ENCODE data around the gene PTGFR. TPM values are rescaled to one million over a fixed set of nuclear protein-coding genes. Genes with fewer than 3 reads are reported as not detected.
A peak's percentile ranks its signal among the peaks of the same experiment; 100 is the strongest.

PTGFR gene
- total RNA-seq, 1 donor from 2014 or later, result 15.9 TPM

GRCh38 chr1:78520216-78520615 is 29.4 kb downstream of the PTGFR start:
- DNase-seq (ENCODE audit: low read depth), result peak; percentile 44

- peak; percentile 9 for DNase-seq (ENCODE audit: low read depth)
Measured at GRCh38 chr1:78520843-78521242, 30.1 kb downstream of the PTGFR start.

- no peak for DNase-seq (ENCODE audit: low read depth)
Measured at GRCh38 chr1:78522136-78522535, 31.4 kb downstream of the PTGFR start.

GRCh38 chr1:78526496-78526895 is 35.7 kb downstream of the PTGFR start:
- no peak for DNase-seq (ENCODE audit: low read depth)

GRCh38 chr1:78527706-78528105 is 36.9 kb downstream of the PTGFR start:
- no peak for DNase-seq (ENCODE audit: low read depth)

- DNase-seq (ENCODE audit: low read depth), result no peak
Measured at GRCh38 chr1:78533527-78533926, 42.8 kb downstream of the PTGFR start.

GRCh38 chr1:78535286-78535685 is 44.5 kb downstream of the PTGFR start:
- no peak for DNase-seq (ENCODE audit: low read depth)

- DNase-seq (ENCODE audit: low read depth), result no peak
Measured at GRCh38 chr1:78536427-78536826, 45.7 kb downstream of the PTGFR start.

GRCh38 chr1:78540048-78540447 is 49.3 kb downstream of the PTGFR start:
- no peak for DNase-seq (ENCODE audit: low read depth)

- no peak for DNase-seq (ENCODE audit: low read depth)
Measured at GRCh38 chr1:78541479-78541878, 50.7 kb downstream of the PTGFR start.

- no peak for DNase-seq (ENCODE audit: low read depth)
Measured at GRCh38 chr1:78543941-78544643, 53.3 kb downstream of the PTGFR start.

- no peak for DNase-seq (ENCODE audit: low read depth)
Measured at GRCh38 chr1:78547081-78547480, 56.3 kb downstream of the PTGFR start.

- DNase-seq (ENCODE audit: low read depth), result no peak
Measured at GRCh38 chr1:78549331-78549730, 58.6 kb downstream of the PTGFR start.

GRCh38 chr1:78549891-78550290 is 59.1 kb downstream of the PTGFR start:
- DNase-seq (ENCODE audit: low read depth), result no peak

- DNase-seq (ENCODE audit: low read depth), result no peak
Measured at GRCh38 chr1:78553859-78554258, 63.1 kb downstream of the PTGFR start.

GRCh38 chr1:78554840-78555239 is 64.1 kb downstream of the PTGFR start:
- DNase-seq (ENCODE audit: low read depth), result no peak

GRCh38 chr1:78559680-78560079 is 68.9 kb downstream of the PTGFR start:
- DNase-seq (ENCODE audit: low read depth), result no peak

GRCh38 chr1:78560811-78561210 is 70.0 kb downstream of the PTGFR start:
- DNase-seq (ENCODE audit: low read depth), result no peak

- no peak for DNase-seq (ENCODE audit: low read depth)
Measured at GRCh38 chr1:78561856-78562255, 71.1 kb downstream of the PTGFR start.

GRCh38 chr1:78565393-78565792 is 74.6 kb downstream of the PTGFR start:
- DNase-seq (ENCODE audit: low read depth), result no peak

- no peak for DNase-seq (ENCODE audit: low read depth)
Measured at GRCh38 chr1:78570539-78570938, 79.8 kb downstream of the PTGFR start.

GRCh38 chr1:78577257-78578100 is 86.7 kb downstream of the PTGFR start:
- DNase-seq (ENCODE audit: low read depth), result no peak

GRCh38 chr1:78586572-78586971 is 95.8 kb downstream of the PTGFR start:
- no peak for DNase-seq (ENCODE audit: low read depth)
